A673 (cell line): ENCODE data around the gene ECSCR. TPM values are rescaled to one million over a fixed set of nuclear protein-coding genes. Genes with fewer than 3 reads are reported as not detected.

Experiments
- BruUV-seq: library from RNA; stranded (reverse); fragments of 400-500 nt; replicated peaks from 2 replicates; lab custom pipeline; 2021; lab: Mats Ljungman, UMichigan
- CTCF ChIA-PET: fragments of 300-600 bp; sonication (Branson Sonifier 250); formaldehyde crosslinking; loops from one replicate; lab custom pipeline; 2022; ENCODE audit warnings: antibody characterized with exemption; lab: Charles Lee
- POLR2A ChIA-PET: fragments of 300-600 bp; sonication (Branson Sonifier 250); formaldehyde crosslinking; loops from one replicate; lab custom pipeline; 2022; ENCODE audit warnings: antibody characterized with exemption; ENCODE audit not compliant: low non-redundant PET; lab: Charles Lee
- DNase-seq: peaks from one replicate; pipeline ENCODE4 v3.0.0-alpha.2; 2015; ENCODE audit warnings: low spot score
- H3K27ac ChIP-seq: fragments of 200-600 bp; sonication (generic); 2 replicates; pipeline ENCODE4 v1.5.1; 2016; ENCODE audit warnings: mixed run types, low read depth, mild to moderate bottlenecking, mixed read lengths, antibody characterized with exemption, low read length; ENCODE audit not compliant: poor library complexity, severe bottlenecking
- H3K27me3 ChIP-seq: fragments of 200-600 bp; sonication (generic); replicated peaks from 2 replicates; pipeline ENCODE4 v1.6.1; 2017; ENCODE audit warnings: mixed run types, low read depth, mild to moderate bottlenecking, mixed read lengths, antibody characterized with exemption, low read length; ENCODE audit not compliant: insufficient read depth, poor library complexity
- H3K36me3 ChIP-seq: fragments of 200-600 bp; sonication (generic); 2 replicates; pipeline ENCODE4 v1.6.1; 2016; ENCODE audit warnings: mixed run types, mild to moderate bottlenecking, mixed read lengths, antibody characterized with exemption, low read length; ENCODE audit not compliant: insufficient read depth, poor library complexity, severe bottlenecking
- H3K4me1 ChIP-seq: fragments of 200-600 bp; sonication (generic); 2 replicates; pipeline ENCODE4 v1.6.1; 2017; ENCODE audit warnings: mixed run types, mild to moderate bottlenecking, mixed read lengths, antibody characterized with exemption, low read length; ENCODE audit not compliant: insufficient read depth, poor library complexity, severe bottlenecking
- H3K4me3 ChIP-seq: fragments of 200-600 bp; sonication (generic); 2 replicates; pipeline ENCODE4 v1.5.1; 2016; ENCODE audit warnings: low read depth, mixed run types, mild to moderate bottlenecking, mixed read lengths, low read length; ENCODE audit not compliant: poor library complexity, severe bottlenecking
- H3K9me3 ChIP-seq: fragments of 200-600 bp; sonication (generic); 2 replicates; pipeline ENCODE4 v1.6.1; 2016; ENCODE audit warnings: mixed run types, low read depth, mild to moderate bottlenecking, mixed read lengths, antibody characterized with exemption, low read length; ENCODE audit not compliant: poor library complexity, severe bottlenecking
- CTCF ChIP-seq: fragments of 300-800, 200-600 bp; sonication (generic); conservative IDR thresholded peaks from 2 replicates; pipeline ENCODE4 v1.5.1; 2017; ENCODE audit warnings: low read depth, mild to moderate bottlenecking, antibody characterized with exemption, low read length, moderate library complexity, mixed read lengths
- EZH2 ChIP-seq: fragments of 200-600 bp; sonication (generic); IDR thresholded peaks from 2 replicates; pipeline ENCODE4 v1.6.1; 2017; ENCODE audit warnings: borderline replicate concordance, low read depth, mild to moderate bottlenecking, mixed read lengths, antibody characterized with exemption, low read length; ENCODE audit not compliant: poor library complexity, severe bottlenecking
- intact Hi-C: fragments of 100-400 bp; cut with micrococcal nuclease; formaldehyde crosslinking; loops from one replicate; pipeline ENCODE4 v1.10.0; 2022; ENCODE audit not compliant: unreplicated experiment
- total RNA-seq: library from RNA; stranded (reverse); gene quantifications from 2 replicates; pipeline ENCODE4 v1.2.3, GENCODE V29; 2021

ECSCR gene
- total RNA-seq, 1 experiment from 2014 or later = 1.6 TPM

GRCh38 chr5:139453683-139454567 lies 8.6 kb downstream of the ECSCR start:
- Histone ChIP-seq H3K27ac (no peak overlapping the region), H3K9me3 (no peaks in the 10 kb centered on the region), H3K27me3 (no peaks in the 10 kb centered on the region), H3K4me3 (no peak overlapping the region), H3K4me1 (no peaks in the 10 kb centered on the region), H3K36me3 (no peaks in the 10 kb centered on the region)
- CTCF ChIA-PET = no interaction called here
- POLR2A ChIA-PET = no interaction called here
- DNase-seq = no peak
- intact Hi-C loops = no loop called here
- BruUV-seq = no TSS peak
- no peak for TF ChIP-seq CTCF
- TF ChIP-seq EZH2 = no peak

- Histone ChIP-seq H3K4me1 (no peaks in the 10 kb centered on the region), H3K27ac (no peak overlapping the region), H3K36me3 (no peaks in the 10 kb centered on the region), H3K27me3 (no peaks in the 10 kb centered on the region), H3K9me3 (no peaks in the 10 kb centered on the region), H3K4me3 (no peak overlapping the region)
- no TSS peak for BruUV-seq
- DNase-seq = no peak
- POLR2A ChIA-PET = no interaction called here
- CTCF ChIA-PET = no interaction called here
- intact Hi-C loops = no loop called here
- TF ChIP-seq CTCF (no peak), EZH2 (no peak)
Observed at GRCh38 chr5:139451878-139452660, 10.5 kb downstream of the ECSCR start.

GRCh38 chr5:139451176-139451575 lies 11.4 kb downstream of the ECSCR start:
- no peak overlapping the region for H3K27ac ChIP-seq
- no peak for DNase-seq
- intact Hi-C loops = no loop called here
- POLR2A ChIA-PET = no interaction called here
- H3K36me3 ChIP-seq = no peaks in the 10 kb centered on the region
- BruUV-seq = no TSS peak
- H3K27me3 ChIP-seq = no peaks in the 10 kb centered on the region
- H3K9me3 ChIP-seq = no peaks in the 10 kb centered on the region
- H3K4me1 ChIP-seq = no peaks in the 10 kb centered on the region
- no peak for TF ChIP-seq EZH2
- no peak for TF ChIP-seq CTCF
- CTCF ChIA-PET = no interaction called here
- H3K4me3 ChIP-seq = no peak overlapping the region
